Spleen (tissue), 7 donors: Measurements from ENCODE around the gene SKIC3.

Source experiments
- CTCF ChIP-seq, 11 experiments: fragments of 200-600 bp in 7 of 11; fragments of 450-650 bp in 4 of 11; sonication (generic) in 4 of 11; IDR thresholded peaks in 8 of 11; conservative IDR thresholded peaks in 3 of 11; 1 replicate in 7 of 11; 2 replicates in 4 of 11; pipeline versions ENCODE4 v1.4.0 to v1.8.0; 2016 to 2021; ENCODE audit warnings: antibody characterized with exemption in 11 of 11, inconsistent platforms in 4 of 11, mild to moderate bottlenecking in 1 of 11
- POLR2A ChIP-seq, 3 donors: fragments of 450-650 bp; IDR thresholded peaks; one replicate each; pipeline ENCODE4 v1.5.1; 2017; ENCODE audit warnings: antibody characterized with exemption in 3 of 3, mild to moderate bottlenecking in 1 of 3
- POLR2AphosphoS5 ChIP-seq, 3 donors: sonication (generic); formaldehyde crosslinking; IDR thresholded peaks; one replicate each; pipeline ENCODE4 v1.5.1; 2017; ENCODE audit warnings: antibody characterized with exemption in 3 of 3
- donor health status: DM: no; HTN: no; CAD: no; lungs with moderate emphysema.
- donor health status: DM: no; HTN: no; CAD: no.
- donor health status: DM: no; HTN: no; CAD: no.

GRCh38 chr5:95511606-95512005 is 43.2 kb downstream of the SKIC3 start:
- no peak for TF ChIP-seq CTCF (IDR thresholded peaks at IDR 0.05 in 8 of 11, conservative IDR thresholded peaks at IDR 0.05 in 3 of 11)
- no peak for TF ChIP-seq POLR2AphosphoS5 (IDR thresholded peaks at IDR 0.05)
- no peak for TF ChIP-seq POLR2A (IDR thresholded peaks at IDR 0.05)
